Thoracic aorta (tissue), 2 donors: Measurements from ENCODE around the gene SPACA6. TPM values are rescaled to one million over a fixed set of nuclear protein-coding genes. Genes with fewer than 3 reads are reported as not detected.

Experiments
- ATAC-seq: fragments of 150-250 bp; one replicate; pipeline ENCODE4 v1.8.0; 2017; ENCODE audit warnings: low read depth; ENCODE audit not compliant: insufficient number of reproducible peaks, low FRiP score
- DNase-seq: peaks from one replicate; pipeline ENCODE4 v3.0.0-alpha.2; 2020; ENCODE audit warnings: low spot score
- H3K27ac ChIP-seq, 2 donors: fragments of 200-600 bp; sonication (generic); 1 replicate in 1 of 2; 2 replicates in 1 of 2; pipeline ENCODE4 v1.5.1; 2016; ENCODE audit warnings: mild to moderate bottlenecking in 2 of 2, moderate library complexity in 2 of 2
- H3K27me3 ChIP-seq: fragments of 200-600 bp; sonication (generic); replicated peaks from 2 replicates; pipeline ENCODE4 v1.6.0; 2016; ENCODE audit warnings: mild to moderate bottlenecking; ENCODE audit not compliant: insufficient read depth
- H3K36me3 ChIP-seq: fragments of 200-600 bp; sonication (generic); one replicate; pipeline ENCODE4 v1.5.1; 2016
- H3K4me1 ChIP-seq, 2 donors: fragments of 200-600 bp; sonication (generic); 1 replicate in 1 of 2; 2 replicates in 1 of 2; pipeline versions ENCODE4 v1.5.1 to v1.6.0; 2016; ENCODE audit warnings: low read depth in 2 of 2, mild to moderate bottlenecking in 1 of 2; ENCODE audit not compliant: control insufficient read depth in 1 of 2
- H3K4me3 ChIP-seq: fragments of 200-600 bp; sonication (generic); 2 replicates; pipeline ENCODE4 v1.5.1; 2016; ENCODE audit warnings: mild to moderate bottlenecking
- H3K9me3 ChIP-seq: fragments of 200-600 bp; sonication (generic); 2 replicates; pipeline ENCODE4 v1.5.1; 2016
- total RNA-seq, 2 donors: library from RNA; depleted of rRNA; stranded (reverse); fragments of >200 nt; gene quantifications; one replicate each; pipeline versions ENCODE4 v1.1.0 to v1.2.3, GENCODE V29; 2016
- TF ChIP-seq, protein P1 (sequence below): fragments of 200-600 bp; sonication (generic); IDR thresholded peaks from one replicate; pipeline ENCODE4 v1.5.1; 2019; ENCODE audit warnings: antibody characterized with exemption

SPACA6 gene
- total RNA-seq, 2 donors from 2014 or later: 24.1 to 72.4 TPM

DNA sequence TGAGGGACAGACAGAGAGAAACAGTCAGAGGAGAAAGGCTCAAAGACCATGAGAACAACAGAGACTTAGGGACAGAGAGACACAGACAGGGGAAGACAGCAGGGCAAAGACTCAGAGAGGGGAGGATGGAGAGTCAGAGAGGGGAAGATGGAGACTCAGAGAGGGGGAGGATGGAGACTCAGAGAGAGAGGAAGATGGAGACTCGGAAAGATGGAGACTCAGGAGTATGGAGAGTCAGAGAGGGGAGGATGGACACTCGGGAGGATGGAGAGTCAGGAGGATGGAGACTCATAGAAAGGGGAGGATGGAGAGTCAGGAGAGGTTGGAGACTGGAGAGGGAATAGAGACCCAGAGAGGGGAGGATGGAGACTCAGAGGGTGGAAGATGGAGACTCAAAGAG is 689 bp downstream of the SPACA6 start:
- no peak overlapping the region for H3K4me3 ChIP-seq
- TF ChIP-seq, protein P1, sequence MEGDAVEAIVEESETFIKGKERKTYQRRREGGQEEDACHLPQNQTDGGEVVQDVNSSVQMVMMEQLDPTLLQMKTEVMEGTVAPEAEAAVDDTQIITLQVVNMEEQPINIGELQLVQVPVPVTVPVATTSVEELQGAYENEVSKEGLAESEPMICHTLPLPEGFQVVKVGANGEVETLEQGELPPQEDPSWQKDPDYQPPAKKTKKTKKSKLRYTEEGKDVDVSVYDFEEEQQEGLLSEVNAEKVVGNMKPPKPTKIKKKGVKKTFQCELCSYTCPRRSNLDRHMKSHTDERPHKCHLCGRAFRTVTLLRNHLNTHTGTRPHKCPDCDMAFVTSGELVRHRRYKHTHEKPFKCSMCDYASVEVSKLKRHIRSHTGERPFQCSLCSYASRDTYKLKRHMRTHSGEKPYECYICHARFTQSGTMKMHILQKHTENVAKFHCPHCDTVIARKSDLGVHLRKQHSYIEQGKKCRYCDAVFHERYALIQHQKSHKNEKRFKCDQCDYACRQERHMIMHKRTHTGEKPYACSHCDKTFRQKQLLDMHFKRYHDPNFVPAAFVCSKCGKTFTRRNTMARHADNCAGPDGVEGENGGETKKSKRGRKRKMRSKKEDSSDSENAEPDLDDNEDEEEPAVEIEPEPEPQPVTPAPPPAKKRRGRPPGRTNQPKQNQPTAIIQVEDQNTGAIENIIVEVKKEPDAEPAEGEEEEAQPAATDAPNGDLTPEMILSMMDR: no peak
- ATAC-seq (no peak), DNase-seq (no peak)
- H3K27me3 ChIP-seq: no peaks in the 10 kb centered on the region
- H3K27ac ChIP-seq: peak overlapping the region; percentile 4 to 28
- H3K4me1 ChIP-seq: peaks cover 10 to 35% of the 10 kb centered on the region in 2 donors
- H3K9me3 ChIP-seq: no peaks in the 10 kb centered on the region
- H3K36me3 ChIP-seq: peaks cover 10% of the 10 kb centered on the region

DNA sequence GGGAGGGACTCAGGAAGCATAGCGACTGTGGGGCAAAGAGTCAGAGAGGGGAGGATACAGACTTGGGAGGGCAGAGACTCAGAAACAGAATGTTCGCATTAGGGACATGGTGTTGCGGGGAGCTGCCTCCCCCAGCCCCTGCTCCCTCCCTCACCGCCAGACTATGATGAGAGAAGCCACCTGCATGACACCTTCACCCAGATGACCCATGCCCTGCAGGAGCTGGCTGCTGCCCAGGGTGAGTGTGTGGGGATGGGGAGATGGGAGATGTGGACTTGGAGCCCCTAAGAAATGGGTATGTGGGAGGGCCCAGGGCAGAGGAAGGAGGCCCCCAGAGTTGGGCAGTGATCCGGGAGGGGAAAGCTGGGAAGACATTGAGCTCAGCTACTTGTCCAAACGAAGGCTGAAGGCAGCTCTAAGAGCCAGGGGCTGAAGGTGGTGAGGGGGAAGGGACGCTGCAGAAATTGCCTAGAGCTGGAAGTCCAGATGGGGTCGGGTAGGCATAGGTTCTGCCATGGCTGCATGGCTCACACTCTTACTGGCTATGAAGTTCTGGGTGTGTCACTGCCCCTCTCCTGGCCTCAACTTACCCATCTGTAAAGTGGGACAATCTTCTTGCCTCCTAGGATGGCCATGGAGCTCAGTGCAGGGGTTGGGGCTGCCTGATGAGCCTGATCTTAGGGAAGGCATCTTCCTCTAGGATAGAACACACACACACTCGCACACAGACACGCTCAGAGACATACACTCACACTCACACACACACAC is 1.4 kb downstream of the SPACA6 start:
- DNase-seq (no peak), ATAC-seq (no peak)
- no peak overlapping the region for H3K4me3 ChIP-seq
- H3K9me3 ChIP-seq: no peaks in the 10 kb centered on the region
- peaks cover 10% of the 10 kb centered on the region for H3K36me3 ChIP-seq
- peaks cover 10 to 35% of the 10 kb centered on the region in 2 donors for H3K4me1 ChIP-seq
- H3K27me3 ChIP-seq: no peaks in the 10 kb centered on the region
- TF ChIP-seq, protein P1: no peak
- H3K27ac ChIP-seq: no peak overlapping the region

DNA sequence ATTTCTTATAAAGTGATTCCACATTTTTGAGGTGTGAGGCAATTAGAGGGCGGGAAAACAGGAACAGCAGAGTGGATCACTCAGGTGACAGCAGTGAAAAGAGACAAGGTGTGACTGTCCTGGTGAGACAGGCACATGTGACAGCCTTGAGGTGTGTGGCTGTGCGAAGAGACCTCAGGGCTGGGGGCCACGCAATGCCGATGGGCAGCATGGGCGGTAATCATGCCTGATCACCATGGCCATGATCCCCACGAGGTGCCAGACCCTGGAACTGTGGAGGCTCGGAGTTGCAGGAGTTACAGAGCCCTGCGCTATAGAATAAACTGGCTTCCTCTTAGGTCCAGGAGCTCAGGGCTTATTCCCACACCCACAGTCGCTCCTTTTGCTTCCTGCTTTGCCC is 2.0 kb downstream of the SPACA6 start:
- TF ChIP-seq, protein P1: no peak
- DNase-seq: no peak
- no peaks in the 10 kb centered on the region for H3K27me3 ChIP-seq
- no peak for ATAC-seq
- H3K4me1 ChIP-seq: peaks cover 10 to 35% of the 10 kb centered on the region in 2 donors
- peaks cover 10% of the 10 kb centered on the region for H3K36me3 ChIP-seq
- H3K9me3 ChIP-seq: no peaks in the 10 kb centered on the region
- no peak overlapping the region for H3K27ac ChIP-seq
- H3K4me3 ChIP-seq: no peak overlapping the region

DNA sequence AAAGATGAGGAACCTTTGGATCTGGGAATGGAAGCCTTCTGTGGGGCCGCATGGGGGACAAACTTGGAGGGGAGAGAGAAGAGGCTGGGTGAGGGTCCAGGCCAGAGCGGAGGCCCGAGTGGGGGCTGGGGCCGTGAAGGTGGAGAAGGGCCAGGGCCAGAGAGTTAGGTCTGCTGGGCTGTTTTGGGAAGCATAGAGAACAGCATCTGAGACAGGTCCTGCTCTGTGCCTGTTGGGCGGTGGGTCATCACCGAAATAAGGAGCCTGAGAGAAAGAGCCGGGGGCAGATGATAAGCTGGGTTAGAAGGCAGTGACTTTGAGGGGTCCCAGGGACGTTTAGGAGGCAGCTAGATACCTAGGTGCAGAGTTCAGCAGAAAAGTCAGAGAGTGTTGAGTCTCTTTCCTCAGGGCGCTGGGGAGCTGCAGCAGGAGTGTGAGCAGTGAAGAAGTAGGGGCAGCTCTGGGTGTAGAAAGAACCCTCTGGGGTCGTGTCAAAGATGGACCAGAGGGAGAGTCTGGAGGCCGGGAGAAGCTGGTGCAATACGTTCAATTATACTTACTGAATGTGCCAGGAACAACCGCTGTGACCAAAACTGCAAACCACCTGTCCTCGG is 2.7 kb downstream of the SPACA6 start:
- Histone ChIP-seq H3K27ac (no peak overlapping the region), H3K4me3 (no peak overlapping the region), H3K4me1 (peaks cover 10 to 35% of the 10 kb centered on the region in 2 donors), H3K27me3 (no peaks in the 10 kb centered on the region), H3K9me3 (no peaks in the 10 kb centered on the region), H3K36me3 (peaks cover 10% of the 10 kb centered on the region)
- TF ChIP-seq, protein P1: no peak
- ATAC-seq (no peak), DNase-seq (no peak)

DNA sequence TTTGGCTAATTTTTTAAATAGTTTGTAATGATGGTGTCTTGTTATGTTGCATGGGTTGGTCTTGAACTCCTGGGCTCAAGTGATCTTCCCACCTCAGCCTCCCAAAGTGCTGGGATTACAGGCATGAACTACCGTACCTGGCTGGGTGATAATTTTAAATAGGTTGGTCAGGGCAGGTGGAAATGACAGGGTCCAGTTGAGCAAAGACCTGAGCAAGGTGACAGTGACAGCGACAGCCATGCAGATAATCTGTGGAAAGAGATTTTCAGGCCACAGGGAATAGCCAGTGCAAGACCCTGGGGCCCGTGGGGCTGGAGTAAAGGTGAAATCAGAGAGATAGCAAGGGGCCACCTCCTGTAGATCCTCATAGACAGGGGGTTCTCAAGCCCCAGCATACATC is 3.5 kb downstream of the SPACA6 start:
- H3K27ac ChIP-seq: no peak overlapping the region
- DNase-seq: no peak
- H3K9me3 ChIP-seq: no peaks in the 10 kb centered on the region
- ATAC-seq: no peak
- peaks cover 10% of the 10 kb centered on the region for H3K36me3 ChIP-seq
- H3K27me3 ChIP-seq: no peaks in the 10 kb centered on the region
- TF ChIP-seq, protein P1: no peak
- H3K4me3 ChIP-seq: no peak overlapping the region
- H3K4me1 ChIP-seq: peaks cover 10 to 31% of the 10 kb centered on the region in 2 donors
